Endothelial cell (in vitro differentiated cells): ENCODE measurements around the gene CCDC43. TPM values are rescaled to one million over a fixed set of nuclear protein-coding genes. Genes with fewer than 3 reads are reported as not detected.

Experiments
- DNase-seq: peaks from one replicate; pipeline ENCODE4 v3.0.0; 2021; ENCODE audit warnings: low spot score
- H3K27ac Mint-ChIP-seq: one replicate; pipeline ENCODE4 v1.8.0; 2021; ENCODE audit warnings: mixed read lengths, inconsistent platforms; ENCODE audit not compliant: unreplicated experiment
- H3K27me3 Mint-ChIP-seq: one replicate; pipeline ENCODE4 v1.8.0; 2021; ENCODE audit warnings: mild to moderate bottlenecking, moderate library complexity, mixed read lengths, inconsistent platforms; ENCODE audit not compliant: unreplicated experiment
- H3K36me3 Mint-ChIP-seq: one replicate; pipeline ENCODE4 v1.8.0; 2021; ENCODE audit warnings: mild to moderate bottlenecking, low read depth, mixed read lengths, inconsistent platforms; ENCODE audit not compliant: unreplicated experiment
- H3K4me1 Mint-ChIP-seq: one replicate; pipeline ENCODE4 v1.8.0; 2021; ENCODE audit warnings: mild to moderate bottlenecking, mixed read lengths, inconsistent platforms; ENCODE audit not compliant: unreplicated experiment
- H3K4me3 Mint-ChIP-seq: one replicate; pipeline ENCODE4 v1.8.0; 2021; ENCODE audit warnings: mild to moderate bottlenecking, mixed read lengths, inconsistent platforms; ENCODE audit not compliant: unreplicated experiment
- H3K9me3 Mint-ChIP-seq: one replicate; pipeline ENCODE4 v1.8.0; 2021; ENCODE audit warnings: mixed read lengths, inconsistent platforms; ENCODE audit not compliant: unreplicated experiment
- total RNA-seq: library from RNA; stranded (reverse); fragmentation: NEBNext Ultra II Directional; extraction: Animal tissue kit (Norgen Biotek cat#: 25700); gene quantifications from one replicate; pipeline ENCODE4 v1.2.1, GENCODE V29; 2021; ENCODE audit not compliant: unreplicated experiment
- TF ChIP-seq, protein P1 (sequence below): fragments of 200-600 bp; sonication (generic); IDR thresholded peaks from one replicate; pipeline ENCODE4 v1.5.0; 2021; ENCODE audit warnings: antibody characterized with exemption; ENCODE audit not compliant: unreplicated experiment

Gene CCDC43
- total RNA-seq, 1 donor from 2014 or later = 26.1 TPM

DNA sequence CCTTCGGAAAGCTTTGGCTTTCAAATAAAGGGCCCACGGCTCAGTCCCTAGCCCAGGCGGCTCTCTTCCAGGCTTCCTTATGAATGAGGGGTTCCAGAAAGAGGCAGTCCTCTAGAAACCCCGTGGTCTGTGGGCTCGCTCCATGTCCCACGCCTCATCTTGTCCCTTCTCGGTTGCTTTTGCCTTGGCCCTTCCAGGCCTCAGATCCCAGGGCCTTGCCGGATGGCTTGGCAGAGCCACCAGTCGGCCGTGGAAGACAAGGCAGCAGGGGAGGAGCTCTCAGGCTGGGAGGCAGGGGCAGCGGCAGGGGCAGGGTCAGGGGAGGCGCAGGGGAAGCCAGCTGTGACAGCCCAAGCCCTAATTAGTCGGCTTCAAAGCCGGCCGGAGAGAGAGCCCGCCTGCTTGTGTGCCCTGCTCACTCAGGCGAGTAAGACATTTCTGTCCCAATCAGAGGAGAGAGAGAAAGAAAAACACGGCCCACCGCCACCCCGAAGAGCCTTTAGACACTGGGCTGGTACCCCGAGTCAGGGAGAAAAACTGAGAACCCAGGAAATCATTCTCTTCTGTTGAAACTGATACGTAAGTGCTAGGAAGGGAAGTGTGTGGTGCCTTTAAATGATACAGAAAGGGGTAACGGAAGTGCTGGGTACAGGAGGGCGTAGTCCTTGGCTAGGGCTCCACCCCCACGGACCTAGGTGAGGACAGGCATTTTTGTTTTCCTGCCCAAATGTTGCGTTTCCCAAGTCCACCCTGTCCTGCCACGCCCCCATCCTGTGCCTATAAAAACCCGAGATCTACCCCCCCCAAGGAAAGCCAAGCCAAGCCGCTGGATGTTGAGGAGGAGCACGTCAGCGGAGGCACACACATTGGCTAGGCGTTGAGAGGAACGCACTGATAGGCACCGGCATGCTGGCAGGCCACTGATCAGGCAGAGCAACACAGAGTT, 61.1 kb downstream of the CCDC43 start:
- Mint-ChIP-seq H3K27ac (no peak overlapping the region), H3K36me3 (no peaks in the 10 kb centered on the region)
- TF ChIP-seq, protein P1, sequence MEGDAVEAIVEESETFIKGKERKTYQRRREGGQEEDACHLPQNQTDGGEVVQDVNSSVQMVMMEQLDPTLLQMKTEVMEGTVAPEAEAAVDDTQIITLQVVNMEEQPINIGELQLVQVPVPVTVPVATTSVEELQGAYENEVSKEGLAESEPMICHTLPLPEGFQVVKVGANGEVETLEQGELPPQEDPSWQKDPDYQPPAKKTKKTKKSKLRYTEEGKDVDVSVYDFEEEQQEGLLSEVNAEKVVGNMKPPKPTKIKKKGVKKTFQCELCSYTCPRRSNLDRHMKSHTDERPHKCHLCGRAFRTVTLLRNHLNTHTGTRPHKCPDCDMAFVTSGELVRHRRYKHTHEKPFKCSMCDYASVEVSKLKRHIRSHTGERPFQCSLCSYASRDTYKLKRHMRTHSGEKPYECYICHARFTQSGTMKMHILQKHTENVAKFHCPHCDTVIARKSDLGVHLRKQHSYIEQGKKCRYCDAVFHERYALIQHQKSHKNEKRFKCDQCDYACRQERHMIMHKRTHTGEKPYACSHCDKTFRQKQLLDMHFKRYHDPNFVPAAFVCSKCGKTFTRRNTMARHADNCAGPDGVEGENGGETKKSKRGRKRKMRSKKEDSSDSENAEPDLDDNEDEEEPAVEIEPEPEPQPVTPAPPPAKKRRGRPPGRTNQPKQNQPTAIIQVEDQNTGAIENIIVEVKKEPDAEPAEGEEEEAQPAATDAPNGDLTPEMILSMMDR = no peak

DNA sequence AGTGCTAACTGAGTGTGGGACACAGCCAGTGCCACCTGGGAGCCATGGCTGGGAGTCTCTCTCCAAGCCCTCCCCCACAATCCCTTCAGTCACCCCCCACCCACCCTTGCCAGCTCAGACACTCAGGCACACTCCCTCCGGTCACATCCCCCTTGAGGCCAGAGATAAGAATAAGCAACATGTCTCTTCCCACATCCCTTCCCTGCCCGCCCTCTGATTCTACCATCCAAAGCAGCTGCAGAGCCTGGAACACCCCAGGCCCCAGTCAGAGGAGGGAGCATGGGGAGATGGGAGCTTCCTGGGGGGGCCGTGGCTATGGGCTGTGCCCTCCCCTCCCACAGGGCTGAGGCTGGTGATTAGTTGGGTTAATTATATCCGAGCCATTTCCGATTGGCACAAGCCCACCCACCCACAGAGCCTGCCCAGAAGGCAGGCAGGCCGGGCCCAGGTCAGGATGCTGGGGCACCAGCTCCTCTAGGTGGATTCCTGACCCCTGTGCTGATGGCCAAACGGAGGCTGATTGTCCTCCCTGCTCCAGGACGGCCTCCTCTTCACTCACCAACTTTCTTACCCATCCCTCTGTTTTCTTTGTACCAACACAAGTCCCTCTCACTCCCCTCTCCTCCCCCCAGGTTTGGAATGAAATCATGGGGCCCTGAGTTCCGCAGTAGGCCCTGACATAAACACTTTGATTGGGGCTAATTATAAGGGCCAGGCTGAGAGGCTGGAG, 61.9 kb downstream of the CCDC43 start:
- Mint-ChIP-seq H3K36me3 (no peaks in the 10 kb centered on the region), H3K9me3 (no peaks in the 10 kb centered on the region), H3K27me3 (peaks cover 1% of the 10 kb centered on the region), H3K27ac (no peak overlapping the region), H3K4me3 (no peak overlapping the region), H3K4me1 (peaks cover 5% of the 10 kb centered on the region)
- no peak for DNase-seq
- TF ChIP-seq, protein P1 = no peak

More for the DNA sequence above, 61.1 kb downstream of the CCDC43 start:
- peaks cover 5% of the 10 kb centered on the region for H3K4me1 Mint-ChIP-seq
- no peaks in the 10 kb centered on the region for H3K9me3 Mint-ChIP-seq
- H3K27me3 Mint-ChIP-seq = peaks cover 1% of the 10 kb centered on the region
- H3K4me3 Mint-ChIP-seq = no peak overlapping the region
- peak; percentile 56 for DNase-seq

Other genes starting within 250 kb of the CCDC43 start
- gene GPATCH8, start 186.4 kb downstream of the CCDC43 start, total RNA-seq = 53.3 TPM
- gene FZD2, start 132.3 kb downstream of the CCDC43 start, total RNA-seq = 12.9 TPM
- gene MEIOC, start 33.3 kb downstream of the CCDC43 start, total RNA-seq = not detected
- 16.4 TPM for gene DBF4B, start 18.9 kb upstream of the CCDC43 start, total RNA-seq
- gene ADAM11, start 69.2 kb upstream of the CCDC43 start, total RNA-seq = 0.62 TPM
- 36.5 TPM for gene GJC1, start 140.5 kb upstream of the CCDC43 start, total RNA-seq
- gene HIGD1B, start 158.1 kb upstream of the CCDC43 start, total RNA-seq = not detected
- gene EFTUD2, start 209.7 kb upstream of the CCDC43 start, total RNA-seq = 154 TPM
- not detected for gene GFAP, start 225.7 kb upstream of the CCDC43 start, total RNA-seq